ENCODE results near the gene ENOX1. TPM values are rescaled to one million over a fixed set of nuclear protein-coding genes. Genes with fewer than 3 reads are reported as not detected.

ENOX1 gene
- total RNA-seq, 1 experiment from 2014 or later, result 1.8 TPM

DNA sequence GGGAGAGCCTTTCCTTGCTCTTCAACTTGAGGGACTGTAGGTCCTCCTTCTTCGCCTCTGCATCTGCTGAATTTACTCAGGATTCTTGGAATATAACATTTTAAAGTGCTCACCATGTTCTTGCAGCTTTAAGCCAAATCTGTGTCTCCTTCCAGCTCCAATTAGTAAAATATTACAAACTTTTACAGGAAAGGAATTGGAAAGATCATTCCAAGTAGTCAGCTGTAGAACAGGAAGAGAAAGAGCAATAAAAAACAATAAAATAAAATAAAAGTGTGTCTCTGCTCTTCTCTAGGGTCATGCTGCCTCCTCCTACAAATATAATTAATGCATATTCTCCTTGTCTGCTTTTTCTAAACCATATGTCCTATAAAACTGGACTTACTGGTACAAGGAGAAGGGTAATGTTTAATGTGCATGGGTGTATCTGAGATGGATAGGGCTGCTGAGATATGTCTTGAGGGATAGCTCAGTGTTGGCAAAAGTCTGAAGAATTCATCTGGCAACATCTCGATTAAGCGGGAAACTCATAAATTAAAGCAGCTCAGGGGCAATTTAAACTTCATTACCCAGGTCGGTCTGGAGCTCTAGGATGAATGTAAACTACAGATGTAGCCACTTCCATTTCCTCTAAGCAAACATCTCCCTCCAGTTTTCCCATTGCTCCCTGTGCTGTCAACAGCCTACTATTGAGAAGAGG is 25.0 kb downstream of the ENOX1 start:
- intact Hi-C loops (cut with micrococcal nuclease), result no loop called here
- no peak for DNase-seq (ENCODE audit: unreplicated experiment)
- H3K36me3 Mint-ChIP-seq (ENCODE audit: insufficient read depth, unreplicated experiment), result no peaks in the 10 kb centered on the region
- TF ChIP-seq, protein P1, sequence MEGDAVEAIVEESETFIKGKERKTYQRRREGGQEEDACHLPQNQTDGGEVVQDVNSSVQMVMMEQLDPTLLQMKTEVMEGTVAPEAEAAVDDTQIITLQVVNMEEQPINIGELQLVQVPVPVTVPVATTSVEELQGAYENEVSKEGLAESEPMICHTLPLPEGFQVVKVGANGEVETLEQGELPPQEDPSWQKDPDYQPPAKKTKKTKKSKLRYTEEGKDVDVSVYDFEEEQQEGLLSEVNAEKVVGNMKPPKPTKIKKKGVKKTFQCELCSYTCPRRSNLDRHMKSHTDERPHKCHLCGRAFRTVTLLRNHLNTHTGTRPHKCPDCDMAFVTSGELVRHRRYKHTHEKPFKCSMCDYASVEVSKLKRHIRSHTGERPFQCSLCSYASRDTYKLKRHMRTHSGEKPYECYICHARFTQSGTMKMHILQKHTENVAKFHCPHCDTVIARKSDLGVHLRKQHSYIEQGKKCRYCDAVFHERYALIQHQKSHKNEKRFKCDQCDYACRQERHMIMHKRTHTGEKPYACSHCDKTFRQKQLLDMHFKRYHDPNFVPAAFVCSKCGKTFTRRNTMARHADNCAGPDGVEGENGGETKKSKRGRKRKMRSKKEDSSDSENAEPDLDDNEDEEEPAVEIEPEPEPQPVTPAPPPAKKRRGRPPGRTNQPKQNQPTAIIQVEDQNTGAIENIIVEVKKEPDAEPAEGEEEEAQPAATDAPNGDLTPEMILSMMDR (IDR thresholded peaks at IDR 0.05; ENCODE audit: unreplicated experiment), result no peak
- ChIA-PET CTCF (interaction anchor here (0.7 kb wide), 1 partner anchor 454 kb away, joined by 3 read pairs; no protein-coding TSS in a partner anchor), POLR2A (interaction anchor here (0.6 kb wide), 1 partner anchor 433 kb away, joined by 4 read pairs; no protein-coding TSS in a partner anchor)
- H3K4me1 Mint-ChIP-seq (ENCODE audit: insufficient read depth, unreplicated experiment), result no peaks in the 10 kb centered on the region
- no peak overlapping the region for H3K4me3 Mint-ChIP-seq (ENCODE audit: unreplicated experiment)
- BruUV-seq (replicated peaks), result no TSS peak
- no peaks in the 10 kb centered on the region for H3K9me3 Mint-ChIP-seq (ENCODE audit: unreplicated experiment)
- no peaks in the 10 kb centered on the region for H3K27me3 Mint-ChIP-seq (ENCODE audit: insufficient read depth, unreplicated experiment)
- H3K27ac Mint-ChIP-seq (ENCODE audit: low read depth, unreplicated experiment), result no peak overlapping the region

DNA sequence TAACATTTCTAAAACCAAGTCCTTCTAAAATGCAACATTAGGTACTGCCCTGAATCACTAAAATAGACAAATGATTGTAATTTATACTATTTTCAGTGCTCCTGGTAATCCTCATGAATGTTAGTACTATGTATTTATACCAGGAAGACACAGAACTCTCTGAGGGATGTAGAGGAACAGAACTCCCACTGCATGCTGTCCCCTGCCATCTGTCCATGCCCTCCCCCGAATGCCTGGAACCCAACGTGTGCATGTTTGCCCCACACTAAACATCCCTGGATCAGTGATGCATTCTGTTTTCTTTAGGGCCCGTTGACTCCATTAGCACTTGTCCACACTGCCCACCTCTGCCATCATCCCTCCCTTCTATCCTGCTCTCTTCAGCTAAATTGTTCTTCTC is 26.5 kb downstream of the ENOX1 start:
- Mint-ChIP-seq H3K4me3 (ENCODE audit: unreplicated experiment) (no peak overlapping the region), H3K4me1 (ENCODE audit: insufficient read depth, unreplicated experiment) (no peaks in the 10 kb centered on the region), H3K27me3 (ENCODE audit: insufficient read depth, unreplicated experiment) (no peaks in the 10 kb centered on the region), H3K36me3 (ENCODE audit: insufficient read depth, unreplicated experiment) (no peaks in the 10 kb centered on the region), H3K9me3 (ENCODE audit: unreplicated experiment) (no peaks in the 10 kb centered on the region), H3K27ac (ENCODE audit: low read depth, unreplicated experiment) (no peak overlapping the region)
- BruUV-seq (replicated peaks), result no TSS peak
- ChIA-PET CTCF (interaction anchor here (0.7 kb wide), 1 partner anchor 9 kb away, joined by 3 read pairs; no protein-coding TSS in a partner anchor), POLR2A (no interaction called here)
- no peak for DNase-seq (ENCODE audit: unreplicated experiment)
- intact Hi-C loops (cut with micrococcal nuclease), result no loop called here
- TF ChIP-seq, protein P1 (IDR thresholded peaks at IDR 0.05; ENCODE audit: unreplicated experiment), result no peak

DNA sequence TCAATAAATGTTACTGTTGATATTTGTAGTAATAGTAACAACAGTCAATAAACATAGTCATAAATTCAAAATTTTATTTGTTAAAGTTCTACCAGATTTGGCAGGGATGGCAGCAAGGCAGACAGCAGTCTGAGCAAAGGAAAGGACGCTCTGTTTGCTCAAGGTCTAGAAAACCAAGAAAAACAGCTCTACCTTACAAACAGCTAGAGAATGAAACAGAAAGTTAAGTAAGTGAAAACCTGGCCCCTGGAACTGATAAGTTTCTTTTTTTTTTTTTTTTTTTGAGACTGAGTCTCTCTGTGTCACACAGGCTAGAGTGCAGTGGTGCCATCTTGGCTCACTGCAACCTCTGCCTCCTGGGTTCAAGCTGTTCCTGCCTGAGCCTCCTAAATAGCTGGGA is 27.9 kb downstream of the ENOX1 start:
- no TSS peak for BruUV-seq (replicated peaks)
- no peak for DNase-seq (ENCODE audit: unreplicated experiment)
- CTCF ChIA-PET, result interaction anchor here (0.6 kb wide), 2 partner anchors 34 to 677 kb away, joined by 3 read pairs; no protein-coding TSS in a partner anchor
- no peaks in the 10 kb centered on the region for H3K9me3 Mint-ChIP-seq (ENCODE audit: unreplicated experiment)
- TF ChIP-seq, protein P1 (IDR thresholded peaks at IDR 0.05; ENCODE audit: unreplicated experiment), result no peak
- H3K27me3 Mint-ChIP-seq (ENCODE audit: insufficient read depth, unreplicated experiment), result no peaks in the 10 kb centered on the region
- no peak overlapping the region for H3K4me3 Mint-ChIP-seq (ENCODE audit: unreplicated experiment)
- intact Hi-C loops (cut with micrococcal nuclease), result no loop called here
- H3K27ac Mint-ChIP-seq (ENCODE audit: low read depth, unreplicated experiment), result no peak overlapping the region
- H3K36me3 Mint-ChIP-seq (ENCODE audit: insufficient read depth, unreplicated experiment), result no peaks in the 10 kb centered on the region
- POLR2A ChIA-PET, result interaction anchor here (1.2 kb wide), 1 partner anchor 9 kb away, joined by 3 read pairs; no protein-coding TSS in a partner anchor
- H3K4me1 Mint-ChIP-seq (ENCODE audit: insufficient read depth, unreplicated experiment), result no peaks in the 10 kb centered on the region

DNA sequence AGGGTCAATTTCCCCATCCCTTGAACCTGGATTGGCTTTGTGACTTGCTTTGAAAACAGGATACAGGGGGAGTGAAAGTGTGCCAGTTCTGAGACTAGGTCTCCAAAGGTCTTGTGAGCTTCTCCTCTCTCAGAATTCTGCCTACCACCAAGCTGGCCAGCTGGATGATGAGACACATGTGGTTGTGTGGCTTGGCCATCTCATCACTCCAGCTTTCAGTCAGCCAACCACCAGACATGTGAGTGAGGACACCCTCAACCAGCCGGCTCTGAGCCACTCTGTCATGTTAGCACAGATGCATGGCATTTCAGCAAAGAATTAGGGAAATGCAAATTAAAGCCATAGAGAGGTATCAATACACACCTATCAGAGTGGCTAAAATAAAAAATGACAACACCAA is 29.5 kb downstream of the ENOX1 start:
- TF ChIP-seq, protein P1 (IDR thresholded peaks at IDR 0.05; ENCODE audit: unreplicated experiment), result no peak
- POLR2A ChIA-PET, result no interaction called here
- Mint-ChIP-seq H3K4me1 (ENCODE audit: insufficient read depth, unreplicated experiment) (no peaks in the 10 kb centered on the region), H3K9me3 (ENCODE audit: unreplicated experiment) (no peaks in the 10 kb centered on the region), H3K27me3 (ENCODE audit: insufficient read depth, unreplicated experiment) (no peaks in the 10 kb centered on the region), H3K4me3 (ENCODE audit: unreplicated experiment) (no peak overlapping the region), H3K27ac (ENCODE audit: low read depth, unreplicated experiment) (no peak overlapping the region), H3K36me3 (ENCODE audit: insufficient read depth, unreplicated experiment) (no peaks in the 10 kb centered on the region)
- no peak for DNase-seq (ENCODE audit: unreplicated experiment)
- CTCF ChIA-PET, result interaction anchor here (0.7 to 1.2 kb wide), 2 partner anchors 29 to 861 kb away, joined by 4 read pairs; partner anchors contain the start of gene ENOX1
- intact Hi-C loops (cut with micrococcal nuclease), result no loop called here
- BruUV-seq (replicated peaks), result no TSS peak

Data from MCF 10A (cell line).